ENCODE results near the gene POR.

DNA sequence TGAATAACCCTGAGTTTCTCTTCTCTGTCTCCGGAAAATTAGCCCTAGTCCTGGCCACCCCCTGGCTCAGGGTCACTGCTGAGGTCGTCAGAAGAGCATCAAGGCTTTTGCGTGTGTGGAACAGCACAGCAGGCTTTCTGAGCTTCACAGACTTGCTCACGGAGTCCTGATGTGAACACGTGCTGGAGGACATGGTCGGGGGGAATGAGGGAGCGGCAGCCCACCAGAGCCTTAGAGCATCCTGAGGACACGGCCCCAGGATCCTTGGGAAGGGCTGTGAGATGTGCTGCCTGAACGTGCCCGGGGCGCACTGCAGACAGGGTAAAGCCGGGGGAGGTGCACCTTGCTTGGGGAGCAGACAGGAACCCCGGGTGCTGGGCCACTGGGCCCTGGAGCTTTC is 50.7 kb downstream of the POR start:
- TF ChIP-seq SRF (IDR thresholded peaks at IDR 0.05; ENCODE audit: low read depth, low read length): no peak
- TF ChIP-seq CBX8 (IDR thresholded peaks at IDR 0.05; ENCODE audit: borderline replicate concordance, low read depth, low read length): no peak
- TF ChIP-seq, protein P1, sequence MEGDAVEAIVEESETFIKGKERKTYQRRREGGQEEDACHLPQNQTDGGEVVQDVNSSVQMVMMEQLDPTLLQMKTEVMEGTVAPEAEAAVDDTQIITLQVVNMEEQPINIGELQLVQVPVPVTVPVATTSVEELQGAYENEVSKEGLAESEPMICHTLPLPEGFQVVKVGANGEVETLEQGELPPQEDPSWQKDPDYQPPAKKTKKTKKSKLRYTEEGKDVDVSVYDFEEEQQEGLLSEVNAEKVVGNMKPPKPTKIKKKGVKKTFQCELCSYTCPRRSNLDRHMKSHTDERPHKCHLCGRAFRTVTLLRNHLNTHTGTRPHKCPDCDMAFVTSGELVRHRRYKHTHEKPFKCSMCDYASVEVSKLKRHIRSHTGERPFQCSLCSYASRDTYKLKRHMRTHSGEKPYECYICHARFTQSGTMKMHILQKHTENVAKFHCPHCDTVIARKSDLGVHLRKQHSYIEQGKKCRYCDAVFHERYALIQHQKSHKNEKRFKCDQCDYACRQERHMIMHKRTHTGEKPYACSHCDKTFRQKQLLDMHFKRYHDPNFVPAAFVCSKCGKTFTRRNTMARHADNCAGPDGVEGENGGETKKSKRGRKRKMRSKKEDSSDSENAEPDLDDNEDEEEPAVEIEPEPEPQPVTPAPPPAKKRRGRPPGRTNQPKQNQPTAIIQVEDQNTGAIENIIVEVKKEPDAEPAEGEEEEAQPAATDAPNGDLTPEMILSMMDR (IDR thresholded peaks at IDR 0.05; ENCODE audit: control extremely low read depth in 1 of 3, insufficient read depth in 1 of 3, low read depth in 1 of 3, low read length in 3 of 3): no peak
- TF ChIP-seq POLR2A (IDR thresholded peaks at IDR 0.05; ENCODE audit: control extremely low read depth in 1 of 2, low read depth in 2 of 2, low read length in 2 of 2): no peak
- TF ChIP-seq SUZ12 (IDR thresholded peaks at IDR 0.05; ENCODE audit: low read length): no peak
- no peak for TF ChIP-seq ZNF274 (IDR thresholded peaks at IDR 0.05; ENCODE audit: borderline replicate concordance, extremely low read depth, low read length)
- TF ChIP-seq, protein P2, sequence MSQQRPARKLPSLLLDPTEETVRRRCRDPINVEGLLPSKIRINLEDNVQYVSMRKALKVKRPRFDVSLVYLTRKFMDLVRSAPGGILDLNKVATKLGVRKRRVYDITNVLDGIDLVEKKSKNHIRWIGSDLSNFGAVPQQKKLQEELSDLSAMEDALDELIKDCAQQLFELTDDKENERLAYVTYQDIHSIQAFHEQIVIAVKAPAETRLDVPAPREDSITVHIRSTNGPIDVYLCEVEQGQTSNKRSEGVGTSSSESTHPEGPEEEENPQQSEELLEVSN (IDR thresholded peaks at IDR 0.05): no peak
- TF ChIP-seq FOSL1 (IDR thresholded peaks at IDR 0.05; ENCODE audit: insufficient read depth, low read depth, low read length): no peak
